GM19238 (cell line): ENCODE data around the gene TOMT.
A peak's percentile ranks its signal among the peaks of the same experiment; 100 is the strongest.

Experiments used
- DNase-seq: peaks from one replicate; pipeline ENCODE4 v3.0.0; 2011; ENCODE audit warnings: low spot score; ENCODE audit not compliant: insufficient read length

TOMT gene

GRCh38 chr11:72085621-72086351, 19.9 kb upstream of the TOMT start:
- DNase-seq: no peak

GRCh38 chr11:72088076-72088808, 17.5 kb upstream of the TOMT start:
- no peak for DNase-seq

- peak; percentile 63 for DNase-seq
Measured at GRCh38 chr11:72091292-72091691, 14.4 kb upstream of the TOMT start.

- DNase-seq: no peak
Measured at GRCh38 chr11:72098741-72099140, 7.0 kb upstream of the TOMT start.

- DNase-seq: no peak
Measured at GRCh38 chr11:72100009-72100408, 5.7 kb upstream of the TOMT start.

GRCh38 chr11:72100462-72100861, 5.3 kb upstream of the TOMT start:
- DNase-seq: no peak

GRCh38 chr11:72102162-72102561, 3.6 kb upstream of the TOMT start:
- DNase-seq: no peak

- DNase-seq: no peak
Measured at GRCh38 chr11:72102631-72102945, 3.1 kb upstream of the TOMT start.

GRCh38 chr11:72102946-72103753, 2.6 kb upstream of the TOMT start, which contains the start of gene LAMTOR1:
TSS of gene LAMTOR1 (minus strand) at chr11:72103297. CDS start at chr11:72103224, 73 bp downstream.
- peak; percentile 88 for DNase-seq

- no peak for DNase-seq
Measured at GRCh38 chr11:72103754-72104167, 2.0 kb upstream of the TOMT start.

GRCh38 chr11:72111300-72112142, 5.8 kb downstream of the TOMT start:
- no peak for DNase-seq

- DNase-seq: peak; percentile 83
Measured at GRCh38 chr11:72112143-72112977, 6.6 kb downstream of the TOMT start, which contains the start of gene ANAPC15. TSS of gene ANAPC15 (minus strand) at chr11:72112695. CDS start at chr11:72111276, 1,419 bp downstream.

GRCh38 chr11:72112978-72113808, 7.5 kb downstream of the TOMT start:
- no peak for DNase-seq

GRCh38 chr11:72114570-72114969, 8.8 kb downstream of the TOMT start:
- DNase-seq: no peak

GRCh38 chr11:72116019-72116755, 10.5 kb downstream of the TOMT start:
- DNase-seq: no peak

- no peak for DNase-seq
Measured at GRCh38 chr11:72119198-72119597, 13.5 kb downstream of the TOMT start.

GRCh38 chr11:72120930-72121329, 15.2 kb downstream of the TOMT start:
- DNase-seq: no peak

GRCh38 chr11:72122607-72123006, 16.9 kb downstream of the TOMT start:
- DNase-seq: no peak
